HG03280 (cell line): Measurements from ENCODE around the gene COX6B2.

Experiments used
- ATAC-seq: cut with Tn5 transposase; IDR thresholded peaks from one replicate; pipeline ENCODE4 v1.9.1; 2021; ENCODE audit warnings: mild to moderate bottlenecking, moderate library complexity; ENCODE audit not compliant: unreplicated experiment

COX6B2 gene

GRCh38 chr19:55315956-55316525, 38.5 kb downstream of the COX6B2 start:
- ATAC-seq = no peak

GRCh38 chr19:55314396-55314795, 40.1 kb downstream of the COX6B2 start:
- ATAC-seq = no peak

DNA sequence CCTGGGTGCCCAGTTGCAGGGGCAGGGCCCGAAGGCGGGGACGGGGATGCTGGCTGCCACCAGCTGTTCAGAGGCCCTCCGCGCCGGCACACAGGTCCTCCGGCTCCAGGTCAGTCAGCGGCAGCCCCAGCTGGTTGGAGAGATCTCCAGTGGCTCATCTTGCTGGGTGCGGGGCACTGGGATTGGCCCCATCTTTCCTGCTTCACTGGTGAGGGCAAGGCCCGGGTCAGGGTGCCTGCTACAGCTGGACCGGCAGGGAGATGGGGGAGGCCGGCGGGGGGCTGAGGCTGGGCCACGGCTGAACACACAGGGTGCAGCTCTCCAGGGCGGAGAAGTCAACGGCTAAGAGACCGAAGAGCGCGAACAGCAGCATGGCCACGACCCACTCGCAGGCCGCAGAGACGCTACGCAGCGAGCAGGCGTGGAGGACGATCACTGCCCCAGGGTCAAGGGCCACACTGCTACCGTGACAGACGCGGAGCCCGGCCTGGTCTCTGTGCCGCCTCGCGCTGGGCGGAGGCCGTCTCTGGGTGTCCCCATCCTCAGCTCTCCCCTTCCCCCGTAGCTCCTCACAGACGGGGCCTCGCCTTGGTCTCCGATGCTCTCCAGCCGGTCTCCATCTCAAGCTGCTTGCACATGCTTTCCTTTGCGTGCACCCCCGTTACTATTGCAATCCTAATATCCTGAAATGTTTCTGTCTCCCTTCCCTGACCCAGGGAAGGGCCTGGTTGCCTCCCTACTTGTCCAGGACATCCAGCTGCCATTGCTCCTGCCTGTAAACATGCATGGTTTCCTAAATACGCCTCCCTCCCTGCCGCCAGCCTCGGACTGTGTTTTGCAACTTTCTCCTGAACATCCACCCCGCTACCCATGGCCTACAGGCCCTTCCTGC, 41.7 kb downstream of the COX6B2 start:
- ATAC-seq = no peak

DNA sequence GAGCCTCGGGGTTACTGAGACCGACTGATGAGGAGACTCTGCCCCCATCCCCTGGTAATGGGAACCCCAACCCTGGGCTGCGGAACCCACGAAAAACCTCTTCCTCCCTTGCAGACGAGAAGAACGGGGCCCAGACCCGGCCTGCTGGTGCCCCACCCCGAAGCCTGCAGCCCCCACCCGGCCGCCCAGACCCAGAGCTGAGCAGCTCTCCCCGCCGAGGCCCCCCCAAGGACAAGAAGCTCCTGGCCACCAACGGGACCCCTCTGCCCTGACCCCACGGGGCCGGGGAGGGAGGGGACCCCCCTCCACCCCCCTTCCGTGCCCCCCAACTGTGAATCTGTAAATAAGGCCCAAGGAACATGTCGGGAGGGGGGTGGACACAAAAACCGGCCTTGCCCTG, 42.7 kb downstream of the COX6B2 start:
- ATAC-seq = no peak

- no peak for ATAC-seq
These were observed 43.1 kb downstream of the COX6B2 start for GRCh38 chr19:55311397-55311796.

DNA sequence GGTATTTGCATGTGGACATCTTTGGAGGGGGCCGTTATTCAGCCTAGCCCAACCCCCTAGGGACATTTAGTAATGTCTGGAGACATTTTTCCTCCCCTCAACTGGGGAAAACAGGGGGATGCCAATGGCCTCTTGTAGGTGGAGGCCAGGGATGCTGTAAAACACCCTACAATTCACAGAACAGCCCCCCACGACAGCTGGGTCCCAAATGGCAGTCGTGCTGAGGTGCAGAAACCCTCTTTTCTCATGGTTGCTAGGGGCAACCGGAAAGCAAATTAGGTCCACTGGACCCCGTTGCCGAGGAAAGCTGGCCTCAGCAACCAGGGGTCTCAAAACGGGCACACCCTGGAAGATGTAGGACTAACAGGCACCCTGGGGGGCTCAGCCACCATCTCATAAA, 44.0 kb downstream of the COX6B2 start:
- no peak for ATAC-seq

DNA sequence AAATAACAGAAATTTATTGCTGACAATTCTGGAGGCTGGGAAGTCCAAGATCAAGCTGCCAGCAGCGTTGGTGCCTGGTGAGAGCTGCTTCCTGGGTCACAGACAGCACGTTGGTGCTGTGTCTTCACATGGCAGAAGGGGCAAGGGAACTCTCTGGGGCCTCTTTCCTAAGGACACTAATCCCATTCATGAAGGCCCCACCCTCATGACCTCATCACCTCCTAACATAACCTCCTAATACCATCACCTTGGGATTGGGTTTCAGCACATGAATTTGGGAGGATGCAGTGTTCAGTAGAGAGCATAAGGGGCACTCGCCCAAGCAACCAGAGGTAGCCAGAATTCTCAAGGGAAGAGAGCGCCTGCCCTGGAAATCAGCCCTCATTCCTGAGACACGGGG, 45.1 kb downstream of the COX6B2 start:
- ATAC-seq = no peak

GRCh38 chr19:55308281-55308680, 46.2 kb downstream of the COX6B2 start:
- ATAC-seq = no peak

DNA sequence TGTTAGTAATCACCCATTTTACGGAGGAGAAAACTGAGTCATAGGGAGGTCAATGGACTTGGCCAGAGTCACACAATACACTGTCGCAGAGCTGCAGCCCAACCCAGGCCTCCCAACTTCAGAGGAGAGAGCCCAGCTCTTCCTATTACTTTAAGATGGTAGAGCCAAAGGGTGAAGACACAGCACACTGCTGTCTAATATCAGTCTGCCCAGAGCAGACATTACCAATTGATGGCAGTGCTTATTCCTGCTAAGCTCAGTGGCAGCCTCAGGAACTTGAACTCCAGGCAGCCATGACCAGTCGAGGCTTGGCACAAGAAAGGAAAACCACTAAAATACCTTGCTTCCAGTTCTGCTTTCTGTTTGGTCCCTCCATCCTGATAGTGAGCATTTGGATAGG, 47.8 kb downstream of the COX6B2 start:
- no peak for ATAC-seq

DNA sequence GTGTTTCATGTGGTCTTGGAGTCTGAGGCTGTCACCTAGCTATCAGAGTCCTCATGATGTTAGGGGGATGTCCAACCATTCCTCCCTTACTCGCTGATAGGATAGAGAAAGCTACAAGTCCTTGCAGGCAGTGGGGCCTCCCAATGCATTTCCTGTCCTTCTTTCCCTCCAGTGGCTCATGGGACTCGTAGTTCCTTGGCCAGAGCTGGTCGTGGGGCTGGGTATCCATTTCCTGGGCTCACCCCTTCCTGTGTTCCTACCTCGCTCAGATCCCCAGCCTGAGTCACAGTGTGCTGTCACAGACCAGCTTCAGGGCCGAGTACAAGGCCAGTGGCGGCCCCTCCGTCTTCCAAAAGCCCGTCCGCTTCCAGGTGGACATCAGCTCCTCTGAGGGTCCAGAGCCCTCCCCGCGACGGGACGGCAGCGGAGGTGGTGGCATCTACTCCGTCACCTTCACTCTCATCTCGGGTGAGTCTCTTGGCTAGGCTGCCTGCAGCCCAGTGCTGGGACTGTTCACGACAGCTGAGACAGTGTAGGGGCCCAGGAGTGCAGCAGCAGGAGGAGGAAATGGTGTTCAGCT, 48.4 kb downstream of the COX6B2 start:
- no peak for ATAC-seq

DNA sequence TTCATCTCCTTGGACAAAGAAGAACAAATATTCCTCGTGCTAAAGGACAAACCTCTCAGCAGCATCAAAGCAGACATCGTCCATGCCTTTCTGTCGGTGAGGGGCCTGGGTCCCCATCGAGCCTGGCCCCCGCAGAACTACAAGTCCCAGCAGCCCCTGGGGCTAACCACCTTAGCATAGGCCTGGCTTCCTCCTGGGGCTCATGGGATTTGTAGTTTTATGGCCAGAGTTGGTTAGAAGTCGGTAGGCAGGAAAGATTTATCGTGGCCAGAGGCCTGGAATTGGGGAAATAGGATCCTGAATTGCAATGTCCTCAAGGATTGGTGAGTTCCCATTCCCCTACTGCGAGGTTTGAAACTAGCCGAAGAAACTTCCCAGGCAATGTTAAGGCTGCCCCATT, 49.0 kb downstream of the COX6B2 start:
- no peak for ATAC-seq

GRCh38 chr19:55304980-55305379, 49.5 kb downstream of the COX6B2 start:
- ATAC-seq = no peak

DNA sequence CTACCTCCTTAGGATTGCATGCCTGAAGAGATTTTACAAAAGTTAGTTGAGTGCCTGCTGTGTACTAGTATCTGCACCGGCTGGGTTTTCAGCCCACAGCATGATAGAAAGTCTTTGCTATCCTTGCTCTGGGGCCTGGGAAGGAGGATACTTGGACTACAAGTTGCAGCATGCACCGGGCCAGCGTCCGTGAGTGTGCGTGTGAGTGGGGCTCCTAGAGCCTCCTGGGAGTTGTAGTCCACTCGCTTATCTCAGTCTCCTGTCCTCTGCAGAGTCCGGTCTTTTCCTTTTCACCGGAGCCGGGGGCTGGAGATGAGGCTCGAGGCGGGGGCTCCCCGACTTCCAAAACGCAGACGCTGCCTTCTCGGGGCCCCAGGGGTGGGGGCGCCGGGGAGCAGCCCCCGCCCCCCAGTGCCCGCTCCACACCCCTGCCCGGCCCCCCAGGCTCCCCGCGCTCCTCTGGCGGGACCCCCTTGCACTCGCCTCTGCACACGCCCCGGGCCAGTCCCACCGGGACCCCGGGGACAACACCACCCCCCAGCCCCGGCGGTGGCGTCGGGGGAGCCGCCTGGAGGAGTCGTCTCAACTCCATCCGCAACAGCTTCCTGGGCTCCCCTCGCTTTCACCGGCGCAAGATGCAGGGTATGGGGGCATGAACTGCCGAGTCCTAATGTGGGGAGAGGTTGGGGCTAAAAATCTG, 50.1 kb downstream of the COX6B2 start:
- ATAC-seq = no peak

- ATAC-seq = no peak
These were observed 51.0 kb downstream of the COX6B2 start for GRCh38 chr19:55303477-55303876.

- ATAC-seq = no peak
These were observed 52.2 kb downstream of the COX6B2 start for GRCh38 chr19:55302318-55302703.

GRCh38 chr19:55301459-55302317, 52.8 kb downstream of the COX6B2 start:
- ATAC-seq = peak; percentile 73

DNA sequence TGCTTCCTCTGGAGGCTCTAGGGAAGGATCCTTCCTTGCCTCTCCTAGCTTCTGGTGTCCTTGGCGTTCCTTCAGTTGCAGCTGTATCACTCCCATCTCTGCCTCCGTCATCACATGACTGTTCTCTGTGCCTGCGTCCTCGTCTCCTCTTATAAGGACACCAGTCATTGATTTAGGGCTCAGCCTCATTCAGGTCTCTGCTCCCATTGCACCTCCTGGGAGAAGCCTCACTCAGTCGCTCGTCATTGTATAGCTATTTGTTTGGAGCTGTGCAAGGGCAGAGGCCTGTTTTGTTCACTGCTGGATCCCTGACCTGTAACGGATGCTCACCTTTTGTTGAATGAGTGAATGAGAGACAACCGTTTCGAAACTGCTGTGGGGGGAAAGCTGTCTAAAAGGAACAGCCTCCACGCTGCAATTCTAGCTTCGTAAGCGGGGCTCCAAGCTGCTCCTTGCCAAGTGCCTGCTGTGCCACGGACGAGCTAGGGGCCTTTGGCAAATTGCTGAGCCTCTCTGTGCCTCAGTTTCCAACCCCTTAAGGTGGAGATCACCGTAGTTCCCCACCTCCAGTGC, 53.5 kb downstream of the COX6B2 start:
- ATAC-seq = no peak

GRCh38 chr19:55299991-55300390, 54.5 kb downstream of the COX6B2 start:
- no peak for ATAC-seq
